ENCODE measurements around the gene RORC. TPM values are rescaled to one million over a fixed set of nuclear protein-coding genes. Genes with fewer than 3 reads are reported as not detected.
"Not testable (repeated sequence)": the region's sequence is repeated elsewhere in the genome, so short reads cannot be mapped to it uniquely, and the experiment has no call there.

RORC gene
- total RNA-seq, 1 experiment from 2014 or later = not detected

- no peak for DNase-seq (ENCODE audit: low read depth)
Measured at GRCh38 chr1:151774256-151774922, 57.2 kb downstream of the RORC start.

- peak; percentile 92 for DNase-seq (ENCODE audit: low read depth)
Measured at GRCh38 chr1:151773702-151774101, 57.9 kb downstream of the RORC start.

DNA sequence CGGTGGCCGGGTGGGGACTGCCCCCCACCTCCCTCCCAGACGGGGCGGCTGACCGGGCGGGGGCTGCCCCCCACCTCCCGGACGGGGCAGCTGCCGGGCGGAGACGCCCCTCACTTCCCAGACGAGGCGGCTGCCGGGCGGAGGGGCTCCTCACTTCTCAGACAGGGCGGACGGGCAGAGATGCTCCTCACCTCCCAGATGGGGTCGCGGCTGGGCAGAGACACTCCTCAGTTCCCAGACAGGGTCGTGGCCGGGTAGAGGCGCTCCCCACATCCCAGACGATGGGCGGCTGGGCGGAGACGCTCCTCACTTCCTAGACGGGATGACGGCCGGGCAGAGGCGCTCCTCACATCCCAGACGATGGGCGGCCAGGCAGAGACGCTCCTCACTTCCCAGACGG, 62.3 kb downstream of the RORC start:
- not testable (repeated sequence) for DNase-seq (ENCODE audit: low read depth)

GRCh38 chr1:151768351-151769066, 63.1 kb downstream of the RORC start:
- DNase-seq (ENCODE audit: low read depth) = not testable (repeated sequence)

- DNase-seq (ENCODE audit: low read depth) = peak; percentile 19
Measured at GRCh38 chr1:151763990-151764389, 67.6 kb downstream of the RORC start.

DNA sequence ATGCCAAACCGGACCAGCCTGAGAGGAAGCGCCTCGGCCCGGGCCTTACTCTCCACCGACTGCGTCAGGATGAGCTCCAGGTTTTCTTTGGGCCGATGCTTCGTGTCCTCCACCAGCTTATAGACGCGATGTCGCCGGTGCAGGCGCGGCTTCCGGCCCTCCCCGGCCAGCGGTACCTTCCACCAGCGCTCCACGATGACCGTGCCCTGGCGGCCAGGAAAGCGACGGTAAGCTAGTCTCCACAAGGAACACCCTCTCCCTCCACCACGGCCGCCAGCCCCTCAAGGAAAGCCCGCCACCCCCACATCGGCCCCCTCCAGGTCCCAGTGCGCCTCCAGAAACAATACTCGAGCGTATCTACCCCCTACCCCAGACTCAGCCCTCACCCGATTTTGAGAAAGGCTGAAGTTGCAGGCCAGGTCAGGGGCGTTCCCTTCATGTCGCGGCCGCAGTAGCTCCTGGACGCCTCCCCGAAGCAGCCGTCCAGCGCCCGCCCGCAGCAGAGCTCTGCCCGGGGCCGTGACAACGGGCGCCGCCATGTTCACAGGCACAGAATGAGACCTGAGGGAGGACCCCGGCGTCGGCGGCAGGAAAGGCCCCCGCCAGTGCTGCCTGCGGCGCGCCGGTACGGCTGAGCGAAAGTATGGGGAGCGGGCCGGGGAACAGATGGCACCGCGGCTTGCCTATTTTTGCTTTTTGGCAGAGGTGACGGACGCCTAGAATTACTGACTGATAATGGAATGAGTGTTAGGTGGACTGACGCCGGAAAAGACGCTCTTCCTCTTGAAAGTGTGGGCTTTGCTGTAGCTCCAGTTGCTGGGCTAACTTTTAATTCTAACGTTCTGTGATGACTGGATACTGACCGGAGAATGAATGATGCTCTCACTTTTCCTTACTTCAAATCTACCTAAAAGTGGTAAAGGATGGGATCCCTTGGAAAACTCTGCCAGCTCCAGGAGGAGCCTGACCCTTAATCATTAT, 68.4 kb downstream of the RORC start, which contains the start of gene MRPL9:
Gene MRPL9, minus strand, starts transcription at position 556 of the 981 bp plus-strand sequence. Its CDS starts 17 bp downstream, at position 539.
- peak; percentile 80 for DNase-seq (ENCODE audit: low read depth)

- DNase-seq (ENCODE audit: low read depth) = peak; percentile 77
Measured at GRCh38 chr1:151760597-151761385, 70.8 kb downstream of the RORC start.

DNA sequence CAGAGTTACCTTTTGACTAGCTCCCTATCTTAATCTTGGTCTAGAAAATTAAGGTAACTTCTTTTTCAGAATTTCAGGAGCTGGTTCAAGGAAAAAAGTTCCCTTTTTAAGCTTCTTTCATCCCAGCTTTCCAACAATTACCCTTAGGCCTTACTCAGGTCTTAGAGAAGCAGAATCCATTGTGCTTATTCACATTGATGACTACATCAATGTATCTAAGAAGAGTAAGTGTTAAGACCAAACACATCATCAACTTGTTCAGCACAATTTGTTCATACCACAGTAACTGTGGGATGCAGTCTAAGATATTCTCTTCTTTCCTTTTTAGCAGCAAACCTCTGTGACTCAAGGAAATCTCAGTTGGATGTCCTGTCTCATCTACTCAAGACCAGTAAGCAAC, 72.4 kb downstream of the RORC start:
- DNase-seq (ENCODE audit: low read depth) = peak; percentile 24

GRCh38 chr1:151756291-151756690, 75.3 kb downstream of the RORC start:
- peak; percentile 59 for DNase-seq (ENCODE audit: low read depth)

Other genes with a start within 250 kb of the RORC start
- gene SNX27, start 219.8 kb downstream of the RORC start, total RNA-seq (2014; rRNA removed; shearing (Covaris generic)) = 22.4 and 29.1 TPM in 2 replicates
- not detected in 2 replicates for gene CELF3, start 115.0 kb downstream of the RORC start, total RNA-seq (2014; rRNA removed; shearing (Covaris generic))
- gene RIIAD1, start 110.3 kb downstream of the RORC start, total RNA-seq (2014; rRNA removed; shearing (Covaris generic)) = not detected in 2 replicates
- gene MRPL9, start 68.3 kb downstream of the RORC start, total RNA-seq (2014; rRNA removed; shearing (Covaris generic)) = 103 and 173 TPM in 2 replicates
- 10.8 and 11.0 TPM in 2 replicates for gene TDRKH, start 41.3 kb downstream of the RORC start, total RNA-seq (2014; rRNA removed; shearing (Covaris generic))
- not detected in 2 replicates for gene LINGO4, start 26.4 kb downstream of the RORC start, total RNA-seq (2014; rRNA removed; shearing (Covaris generic))
- not detected in 2 replicates for gene C2CD4D, start 8.0 kb upstream of the RORC start, total RNA-seq (2014; rRNA removed; shearing (Covaris generic))
- gene THEM5, start 21.9 kb upstream of the RORC start, total RNA-seq (2014; rRNA removed; shearing (Covaris generic)) = not detected in 2 replicates
- 8.2 and 11.7 TPM in 2 replicates for gene THEM4, start 77.7 kb upstream of the RORC start, total RNA-seq (2014; rRNA removed; shearing (Covaris generic))
- 120 and 154 TPM in 2 replicates for gene S100A10, start 162.1 kb upstream of the RORC start, total RNA-seq (2014; rRNA removed; shearing (Covaris generic))
- gene S100A11, start 205.2 kb upstream of the RORC start, total RNA-seq (2014; rRNA removed; shearing (Covaris generic)) = 784 and 824 TPM in 2 replicates

All from M059J (cell line).